GM10266 (cell line): ENCODE results near the gene YTHDF1.

Experiments
- DNase-seq: peaks from one replicate; pipeline ENCODE4 v3.0.0; 2012; ENCODE audit errors: extremely low spot score
- TF ChIP-seq, protein P1 (sequence below): IDR thresholded peaks from 2 replicates; pipeline ENCODE4 v1.5.1; 2012; ENCODE audit warnings: mild to moderate bottlenecking, low read depth; ENCODE audit not compliant: control insufficient read depth, insufficient read depth; ENCODE audit errors: missing control alignments

YTHDF1 gene

DNA sequence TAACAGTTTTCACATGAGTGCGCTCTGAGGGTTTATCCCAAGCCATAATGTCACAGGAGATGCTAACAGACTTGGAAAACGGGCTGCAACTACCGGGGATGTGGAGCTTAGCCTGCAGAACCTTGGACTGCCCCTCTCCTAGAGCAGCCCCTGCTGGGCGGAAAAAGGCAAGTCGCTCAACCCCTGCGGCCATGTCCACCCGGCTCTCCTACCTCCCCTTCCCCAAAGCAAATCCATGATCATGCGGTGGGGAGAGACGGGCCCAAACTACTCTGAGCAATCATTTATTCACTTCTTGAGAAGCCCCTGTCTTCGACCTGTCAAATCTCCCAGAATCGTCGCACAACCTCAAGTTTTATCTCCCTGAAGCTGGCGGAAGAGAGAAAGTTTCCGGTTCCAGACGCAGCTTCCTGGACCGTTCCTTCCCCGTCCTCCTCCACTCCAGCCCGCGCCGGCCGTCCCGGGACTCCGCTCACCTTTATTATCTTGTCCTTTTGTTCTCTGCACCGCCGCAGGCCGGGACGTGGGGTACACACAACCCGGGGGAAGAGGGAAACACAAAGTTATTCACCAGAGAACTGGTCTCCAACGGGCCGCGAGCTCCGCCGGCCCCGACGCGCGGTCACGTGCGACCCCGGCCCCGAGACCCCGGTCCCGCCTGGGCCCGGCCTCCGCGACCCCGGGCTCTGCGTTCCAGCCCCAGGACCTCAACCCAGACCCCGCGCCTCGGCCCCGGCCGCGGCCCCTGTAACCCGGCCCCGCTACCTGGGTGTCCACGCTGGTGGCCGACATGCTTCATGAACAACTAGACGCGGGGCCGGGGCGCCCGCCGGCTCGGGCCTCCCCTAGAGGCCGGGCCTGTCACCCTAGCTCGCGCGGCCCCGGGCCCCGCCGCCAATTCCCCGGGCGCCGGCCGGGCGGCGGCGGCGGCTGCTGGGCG is 560 bp downstream of the YTHDF1 start:
- peak; percentile 79 for DNase-seq
- TF ChIP-seq, protein P1, sequence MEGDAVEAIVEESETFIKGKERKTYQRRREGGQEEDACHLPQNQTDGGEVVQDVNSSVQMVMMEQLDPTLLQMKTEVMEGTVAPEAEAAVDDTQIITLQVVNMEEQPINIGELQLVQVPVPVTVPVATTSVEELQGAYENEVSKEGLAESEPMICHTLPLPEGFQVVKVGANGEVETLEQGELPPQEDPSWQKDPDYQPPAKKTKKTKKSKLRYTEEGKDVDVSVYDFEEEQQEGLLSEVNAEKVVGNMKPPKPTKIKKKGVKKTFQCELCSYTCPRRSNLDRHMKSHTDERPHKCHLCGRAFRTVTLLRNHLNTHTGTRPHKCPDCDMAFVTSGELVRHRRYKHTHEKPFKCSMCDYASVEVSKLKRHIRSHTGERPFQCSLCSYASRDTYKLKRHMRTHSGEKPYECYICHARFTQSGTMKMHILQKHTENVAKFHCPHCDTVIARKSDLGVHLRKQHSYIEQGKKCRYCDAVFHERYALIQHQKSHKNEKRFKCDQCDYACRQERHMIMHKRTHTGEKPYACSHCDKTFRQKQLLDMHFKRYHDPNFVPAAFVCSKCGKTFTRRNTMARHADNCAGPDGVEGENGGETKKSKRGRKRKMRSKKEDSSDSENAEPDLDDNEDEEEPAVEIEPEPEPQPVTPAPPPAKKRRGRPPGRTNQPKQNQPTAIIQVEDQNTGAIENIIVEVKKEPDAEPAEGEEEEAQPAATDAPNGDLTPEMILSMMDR = peak; percentile 55

DNA sequence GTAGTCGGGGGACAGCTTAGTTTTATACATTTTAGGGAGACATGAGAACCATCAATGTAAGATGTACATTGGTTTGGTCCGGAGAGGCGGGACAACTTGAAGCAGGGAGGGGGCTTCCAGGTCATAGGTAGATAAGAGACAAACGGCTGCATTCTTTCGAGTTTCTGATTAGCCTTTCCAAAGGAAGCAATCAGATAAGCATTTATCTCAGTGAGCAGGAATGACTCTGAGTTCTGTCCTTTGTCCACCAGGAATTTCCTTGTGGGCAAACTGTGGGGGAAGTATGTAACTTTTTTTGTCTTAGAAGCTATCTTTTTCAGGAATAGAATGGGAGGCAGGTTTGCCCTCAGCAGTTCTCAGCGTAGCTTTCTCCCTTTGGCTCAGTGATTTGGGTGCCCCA is 1.4 kb downstream of the YTHDF1 start:
- TF ChIP-seq, protein P1 = no peak

DNA sequence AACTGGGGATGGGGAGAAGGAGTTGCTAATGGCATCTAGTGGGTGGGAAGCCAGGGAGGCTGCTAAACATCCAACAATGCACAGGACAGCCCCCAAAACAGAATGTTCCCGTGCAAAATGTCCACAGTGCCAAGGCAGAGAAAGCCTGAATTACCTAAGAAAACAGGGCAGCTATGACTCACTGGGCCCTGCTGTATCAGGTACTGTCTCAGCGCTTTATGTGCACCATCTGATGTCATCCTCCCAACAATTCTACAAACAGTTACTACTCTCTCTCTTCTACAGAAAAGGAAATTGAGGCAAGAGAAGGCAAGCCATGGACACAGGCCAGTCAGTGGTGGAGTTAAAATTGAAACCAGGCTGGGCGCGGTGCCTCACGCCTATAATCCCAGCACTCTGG is 3.1 kb downstream of the YTHDF1 start:
- TF ChIP-seq, protein P1 = no peak
- DNase-seq = no peak

More for the DNA sequence above, 1.4 kb downstream of the YTHDF1 start:
- no peak for DNase-seq

DNA sequence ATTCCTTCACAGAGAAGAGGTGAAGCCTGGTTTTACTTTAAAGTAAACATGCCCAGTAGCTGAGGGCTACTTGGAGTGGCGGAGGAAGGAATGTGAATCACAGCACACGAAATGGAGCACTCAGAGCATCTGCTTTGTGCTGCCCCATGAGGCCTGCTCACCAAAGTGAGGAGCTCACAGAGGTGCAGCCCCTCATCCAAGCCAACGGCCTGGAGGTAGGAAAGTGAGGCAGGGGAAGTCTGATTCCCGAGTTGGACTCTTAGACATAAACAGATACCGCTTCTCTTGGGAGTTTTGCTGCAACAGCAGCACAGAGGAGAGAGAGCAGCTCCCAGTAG is 3.6 kb downstream of the YTHDF1 start:
- TF ChIP-seq, protein P1 = no peak
- DNase-seq = no peak

DNA sequence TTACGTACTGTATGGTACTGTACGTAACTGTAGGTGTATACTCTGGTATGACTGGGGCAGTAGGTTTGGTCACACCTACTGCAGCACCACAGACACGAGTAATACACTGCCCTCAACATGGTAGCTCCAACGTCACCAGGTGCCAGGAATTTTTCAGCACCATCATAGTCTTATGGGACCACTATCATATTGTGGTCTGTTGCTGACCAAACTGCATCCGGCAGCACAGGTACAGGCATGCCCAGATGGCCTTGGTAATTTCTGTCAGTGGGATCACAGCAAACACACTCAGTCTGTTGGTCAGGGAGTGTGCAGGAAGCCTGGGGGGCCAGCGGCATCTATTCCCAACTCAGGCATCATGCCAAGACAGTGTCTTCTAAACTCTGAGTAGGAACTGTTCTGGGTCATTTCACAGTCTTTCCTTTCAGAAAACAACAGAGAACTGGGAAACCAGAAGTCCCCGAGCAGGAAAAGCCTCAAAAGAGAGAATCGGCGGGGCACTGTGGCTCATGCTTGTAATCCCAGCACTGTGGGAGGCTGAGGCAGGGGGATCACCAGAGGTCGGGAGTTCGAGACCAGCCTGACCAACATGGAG is 5.8 kb downstream of the YTHDF1 start:
- TF ChIP-seq, protein P1 = no peak
- no peak for DNase-seq

DNA sequence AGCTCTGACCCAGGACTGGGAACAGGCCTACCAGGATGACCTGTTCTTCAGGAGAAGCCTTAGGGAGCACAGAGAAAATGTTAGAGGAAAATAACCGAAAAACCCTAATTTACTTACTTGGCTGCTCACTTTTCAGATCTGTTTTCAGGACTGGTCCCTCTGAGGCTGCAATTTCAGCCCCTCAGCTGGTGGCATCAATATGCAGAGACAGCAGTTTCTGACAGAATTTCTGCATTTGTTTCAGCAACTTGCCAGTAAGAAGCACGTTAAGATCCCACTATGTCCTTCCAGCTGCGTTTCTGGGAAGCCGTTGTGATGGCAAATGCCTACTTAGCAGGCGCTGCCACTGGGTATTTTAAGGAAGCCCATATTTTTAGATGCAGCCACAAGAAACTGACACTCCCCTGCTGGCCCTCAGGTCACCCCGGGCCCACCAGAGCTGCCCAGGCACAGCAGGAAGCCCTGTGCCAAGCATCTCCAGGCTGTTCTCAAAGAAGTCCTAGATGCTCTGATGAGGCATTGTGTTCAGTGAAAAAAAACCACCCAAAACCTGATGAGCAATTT is 7.5 kb downstream of the YTHDF1 start:
- TF ChIP-seq, protein P1 = no peak
- no peak for DNase-seq

DNA sequence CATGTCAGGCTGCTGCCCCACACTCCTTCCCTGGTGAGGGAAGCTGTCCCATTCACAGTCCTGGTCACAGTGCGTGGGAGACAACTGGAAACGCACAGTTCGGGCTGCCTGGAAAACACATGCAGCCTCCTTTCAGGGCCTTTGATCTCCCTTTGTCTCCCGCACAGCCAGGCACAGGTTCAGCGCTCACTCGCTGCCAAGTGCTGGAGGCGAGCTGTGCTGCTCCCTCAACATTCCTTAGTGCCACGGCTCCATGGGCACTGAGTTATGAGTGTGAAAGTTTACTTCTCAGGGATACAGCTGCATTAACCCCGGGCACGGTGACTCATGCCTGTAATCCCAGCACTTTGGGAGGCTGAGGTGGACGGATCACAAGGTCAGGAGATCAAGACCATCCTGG is 9.1 kb downstream of the YTHDF1 start:
- TF ChIP-seq, protein P1 = no peak
- no peak for DNase-seq
